IMR-90 (cell line): ENCODE measurements around the gene UQCC5. TPM values are rescaled to one million over a fixed set of nuclear protein-coding genes. Genes with fewer than 3 reads are reported as not detected.

Experiments
- ATAC-seq: fragments of 200-7000 bp; cut with Tn5 transposase; 2 replicates; pipeline ENCODE4 v1.9.1; 2020; ENCODE audit warnings: low read depth, mild to moderate bottlenecking, moderate library complexity
- BruUV-seq: library from RNA; stranded (reverse); fragments of 400-500 nt; replicated peaks from 2 replicates; lab custom pipeline; 2021; lab: Mats Ljungman, UMichigan
- CTCF ChIA-PET: fragments of 300-600 bp; formaldehyde crosslinking; extraction: SDS; loops from one replicate; lab custom pipeline; 2021; ENCODE audit warnings: antibody characterized with exemption; lab: Yijun Ruan, JAX
- POLR2A ChIA-PET: fragments of 300-600 bp; sonication (Branson Sonifier 250); formaldehyde crosslinking; loops from one replicate; lab custom pipeline; 2022; ENCODE audit warnings: antibody characterized with exemption; ENCODE audit not compliant: unreplicated experiment; lab: Charles Lee
- DNase-seq: peaks from one replicate; pipeline ENCODE4 v3.0.0; 2013
- H2AFZ ChIP-seq: replicated peaks from 2 replicates; pipeline ENCODE3; 2013; ENCODE audit warnings: low read length, mild to moderate bottlenecking; ENCODE audit not compliant: poor library complexity
- H2AK5ac ChIP-seq: 2 replicates; pipeline ENCODE4 v1.6.1; 2013; ENCODE audit warnings: low read depth, low read length, inconsistent platforms
- H2AK9ac ChIP-seq: replicated peaks from 2 replicates; pipeline ENCODE3; 2013; ENCODE audit warnings: mild to moderate bottlenecking, low read depth, low read length, moderate library complexity; ENCODE audit not compliant: poor library complexity
- H2BK120ac ChIP-seq: 2 replicates; pipeline ENCODE4 v1.6.1; 2013; ENCODE audit warnings: low read depth, low read length, inconsistent platforms
- H2BK15ac ChIP-seq: 3 replicates; pipeline ENCODE4 v1.6.1; 2013; ENCODE audit warnings: low read depth, low read length, inconsistent platforms
- H2BK20ac ChIP-seq: 2 replicates; pipeline ENCODE4 v1.6.1; 2013; ENCODE audit warnings: low read depth, mild to moderate bottlenecking, inconsistent platforms, low read length, moderate library complexity
- H2BK5ac ChIP-seq: 2 replicates; pipeline ENCODE4 v1.6.1; 2013; ENCODE audit warnings: mild to moderate bottlenecking, low read depth, low read length, inconsistent platforms; ENCODE audit not compliant: poor library complexity, severe bottlenecking
- H3K14ac ChIP-seq: replicated peaks from 2 replicates; pipeline ENCODE4 v1.6.1; 2013; ENCODE audit warnings: low read depth, low read length, inconsistent platforms
- H3K18ac ChIP-seq: 2 replicates; pipeline ENCODE4 v1.6.1; 2013; ENCODE audit warnings: low read depth, low read length, control low read depth
- H3K23ac ChIP-seq: 2 replicates; pipeline ENCODE4 v1.6.1; 2013; ENCODE audit warnings: low read depth, low read length, inconsistent platforms
- H3K27ac ChIP-seq: 2 replicates; pipeline ENCODE4 v1.5.1; 2013; ENCODE audit warnings: mild to moderate bottlenecking, control low read depth, low read length; ENCODE audit not compliant: insufficient read depth
- H3K27me3 ChIP-seq: 2 replicates; pipeline ENCODE4 v1.6.1; 2013; ENCODE audit warnings: low read length; ENCODE audit not compliant: control insufficient read depth, insufficient read depth
- H3K36me3 ChIP-seq: 2 replicates; pipeline ENCODE4 v1.6.1; 2013; ENCODE audit warnings: low read length, mixed read lengths; ENCODE audit not compliant: control insufficient read depth, insufficient read depth
- H3K4ac ChIP-seq: 2 replicates; pipeline ENCODE4 v1.6.1; 2013; ENCODE audit warnings: low read depth, low read length, inconsistent platforms
- H3K4me1 ChIP-seq: 2 replicates; pipeline ENCODE4 v1.6.1; 2013; ENCODE audit warnings: low read length, mixed read lengths; ENCODE audit not compliant: control insufficient read depth, insufficient read depth
- H3K4me2 ChIP-seq: 2 replicates; pipeline ENCODE4 v1.6.1; 2013; ENCODE audit warnings: low read depth, mild to moderate bottlenecking, control low read depth, low read length, moderate library complexity
- H3K4me3 ChIP-seq: 2 replicates; pipeline ENCODE4 v1.5.1; 2013; ENCODE audit warnings: low read depth, mild to moderate bottlenecking, control low read depth, low read length, moderate library complexity; ENCODE audit not compliant: insufficient read depth
- H3K56ac ChIP-seq: 2 replicates; pipeline ENCODE4 v1.6.1; 2013; ENCODE audit warnings: low read length, inconsistent platforms; ENCODE audit not compliant: insufficient read depth; ENCODE audit errors: extremely low read depth
- H3K79me1 ChIP-seq, 2 experiments: 2 replicates each; pipeline ENCODE4 v1.6.1; 2013; ENCODE audit warnings: low read length in 2 of 2, inconsistent platforms in 1 of 2, low read depth in 1 of 2
- H3K9ac ChIP-seq: 2 replicates; pipeline ENCODE4 v1.6.1; 2013; ENCODE audit warnings: low read depth, low read length, control low read depth
- H3K9me1 ChIP-seq: 2 replicates; pipeline ENCODE4 v1.6.1; 2013; ENCODE audit warnings: low read length, inconsistent platforms; ENCODE audit not compliant: insufficient read depth
- H3K9me3 ChIP-seq: 2 replicates; pipeline ENCODE4 v1.6.1; 2013; ENCODE audit warnings: low read length; ENCODE audit not compliant: control insufficient read depth, insufficient read depth
- H4K20me1 ChIP-seq: 2 replicates; pipeline ENCODE4 v1.6.1; 2013; ENCODE audit warnings: low read length, inconsistent platforms; ENCODE audit not compliant: insufficient read depth
- H4K5ac ChIP-seq: 2 replicates; pipeline ENCODE4 v1.6.1; 2013; ENCODE audit warnings: mild to moderate bottlenecking, low read depth, low read length, control low read depth
- H4K8ac ChIP-seq, 2 experiments: 2 replicates each; pipeline ENCODE4 v1.6.1; 2013; ENCODE audit warnings: low read depth in 2 of 2, low read length in 2 of 2, control low read depth in 1 of 2, inconsistent platforms in 1 of 2
- H4K91ac ChIP-seq: 2 replicates; pipeline ENCODE4 v1.6.1; 2013; ENCODE audit warnings: low read depth, low read length, inconsistent platforms; ENCODE audit not compliant: insufficient read depth
- BHLHE40 ChIP-seq: fragments of 150-350 bp; IDR thresholded peaks from 2 replicates; pipeline ENCODE4 v1.6.1; 2016; ENCODE audit warnings: mild to moderate bottlenecking, low read depth, low read length
- WGBS, 2 experiments: methylation state at CpG; one replicate each; pipeline versions ENCODE4 v1.1.5 to v1.1.7; 2013; ENCODE audit warnings: missing lambda C conversion rate in 2 of 2; ENCODE audit not compliant: insufficient read length in 1 of 2; ENCODE audit errors: extremely low coverage in 2 of 2; 5-methylcytosine and 5-hydroxymethylcytosine counted together
- dilution Hi-C: fragments of 300-500 bp; cut with HindIII; formaldehyde crosslinking; loops from one replicate; pipeline ENCODE4 v1.14.3; 2018; ENCODE audit warnings: low sequenced_read_pairs; ENCODE audit not compliant: unreplicated experiment
- in situ Hi-C: fragments of 300-500 bp; cut with MboI; formaldehyde crosslinking; loops from 3 replicates; pipeline ENCODE4 v1.14.3; 2019; ENCODE audit warnings: low sequenced_read_pairs, inconsistent platforms, mixed read lengths
- intact Hi-C: fragments of 100-400 bp; cut with micrococcal nuclease; formaldehyde crosslinking; loops from 2 replicates; pipeline ENCODE4 v1.10.0; 2022
- polyA plus RNA-seq, 3 experiments: library from polyadenylated mRNA; depleted of rRNA; stranded (reverse); fragments of >200 nt; gene quantifications; 2 replicates each; pipeline ENCODE4 v1.2.3, GENCODE V29; 2012; ENCODE audit warnings: low replicate concordance in 1 of 3
- total RNA-seq: library from RNA; depleted of rRNA; stranded (reverse); fragments of >200 nt; gene quantifications from 2 replicates; pipeline ENCODE4 v1.2.3, GENCODE V29; 2012
- TF ChIP-seq, protein P1 (sequence below): conservative IDR thresholded peaks from 2 replicates; pipeline ENCODE4 v1.5.1; 2012; ENCODE audit warnings: mild to moderate bottlenecking, low read depth, low read length, improper control_type of control experiment

The UQCC5 gene
- total and polyA plus RNA-seq, 2 of the 4 experiments (the other 2 are of a cell fraction), result 1.1 to 16.9 TPM

DNA sequence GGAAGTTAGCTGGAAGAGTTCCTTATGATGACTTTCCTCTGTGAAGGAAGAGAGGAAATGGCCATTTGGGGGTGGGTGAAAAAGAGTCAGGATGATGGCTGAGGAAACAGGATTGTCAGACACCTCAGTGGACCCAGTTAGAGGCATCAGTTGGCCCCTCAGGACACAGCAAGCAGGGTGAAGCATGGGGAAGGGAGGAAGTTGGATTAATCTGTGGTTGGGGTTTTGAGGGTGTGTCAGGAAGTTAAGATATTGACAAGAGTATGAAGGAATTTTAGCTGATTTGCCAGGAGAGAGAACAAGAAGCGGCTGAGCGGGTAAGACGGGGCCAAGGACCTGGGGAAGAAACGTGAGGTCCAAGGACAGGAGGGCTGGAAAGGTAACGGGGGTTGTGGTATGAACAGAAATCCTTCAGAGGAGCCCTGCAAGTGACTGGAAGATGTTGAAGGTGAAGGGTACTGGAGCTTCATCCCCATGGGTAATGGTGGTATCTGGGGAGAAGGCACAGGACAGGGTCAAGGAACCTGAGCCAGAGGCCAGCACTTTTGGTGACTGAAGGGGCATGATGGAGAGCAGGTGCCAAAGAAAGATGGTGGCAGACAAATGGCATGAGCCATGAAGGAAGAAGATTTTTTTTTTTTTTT, 2.7 kb downstream of the UQCC5 start:
- Histone ChIP-seq H3K14ac (no peak overlapping the region), H3K9ac (no peak overlapping the region), H2BK20ac (no peak overlapping the region), H3K4me1 (peaks cover 15% of the 10 kb centered on the region), H3K4me3 (no peak overlapping the region), H2AK9ac (peak overlapping the region; percentile 21), H3K9me1 (peaks cover 22% of the 10 kb centered on the region), H3K4ac (no peak overlapping the region), H3K36me3 (peaks cover 8% of the 10 kb centered on the region), H3K56ac (no peak overlapping the region), H4K91ac (no peak overlapping the region), H2BK5ac (no peak overlapping the region), H3K9me3 (no peaks in the 10 kb centered on the region), H3K23ac (no peak overlapping the region), H2BK120ac (no peak overlapping the region), H4K20me1 (peaks cover 26% of the 10 kb centered on the region), H4K5ac (no peak overlapping the region), H4K8ac (no peak overlapping the region), H2AFZ (no peak overlapping the region), H3K27me3 (no peaks in the 10 kb centered on the region), H3K27ac (no peak overlapping the region), H3K79me1 (peaks cover 25 to 75% of the 10 kb centered on the region in 2 experiments), H3K18ac (no peak overlapping the region), H2AK5ac (no peak overlapping the region; the same call in 1 of the 2 replicates), H3K4me2 (no peak overlapping the region), H2BK15ac (no peak overlapping the region)
- intact Hi-C loops (no loop called here), dilution Hi-C loops (no loop called here), in situ Hi-C loops (no loop called here)
- 89% methylated on average over 5 of the region's 5 CpGs; no CpG with 5 or more reads in 1 of the 2 experiments for WGBS, 2 experiments
- BruUV-seq, result no TSS peak
- ATAC-seq, result no peak
- ChIA-PET CTCF (no interaction called here), POLR2A (no interaction called here)
- TF ChIP-seq, protein P1, sequence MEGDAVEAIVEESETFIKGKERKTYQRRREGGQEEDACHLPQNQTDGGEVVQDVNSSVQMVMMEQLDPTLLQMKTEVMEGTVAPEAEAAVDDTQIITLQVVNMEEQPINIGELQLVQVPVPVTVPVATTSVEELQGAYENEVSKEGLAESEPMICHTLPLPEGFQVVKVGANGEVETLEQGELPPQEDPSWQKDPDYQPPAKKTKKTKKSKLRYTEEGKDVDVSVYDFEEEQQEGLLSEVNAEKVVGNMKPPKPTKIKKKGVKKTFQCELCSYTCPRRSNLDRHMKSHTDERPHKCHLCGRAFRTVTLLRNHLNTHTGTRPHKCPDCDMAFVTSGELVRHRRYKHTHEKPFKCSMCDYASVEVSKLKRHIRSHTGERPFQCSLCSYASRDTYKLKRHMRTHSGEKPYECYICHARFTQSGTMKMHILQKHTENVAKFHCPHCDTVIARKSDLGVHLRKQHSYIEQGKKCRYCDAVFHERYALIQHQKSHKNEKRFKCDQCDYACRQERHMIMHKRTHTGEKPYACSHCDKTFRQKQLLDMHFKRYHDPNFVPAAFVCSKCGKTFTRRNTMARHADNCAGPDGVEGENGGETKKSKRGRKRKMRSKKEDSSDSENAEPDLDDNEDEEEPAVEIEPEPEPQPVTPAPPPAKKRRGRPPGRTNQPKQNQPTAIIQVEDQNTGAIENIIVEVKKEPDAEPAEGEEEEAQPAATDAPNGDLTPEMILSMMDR, result no peak
- TF ChIP-seq BHLHE40, result no peak
- no peak for DNase-seq
